Neural cell (in vitro differentiated cells): ENCODE data around the gene ANKRD33.

Experiments
- CTCF ChIP-seq: fragments of 450-650 bp; IDR thresholded peaks from 2 replicates; pipeline ENCODE4 v1.5.1; 2014; ENCODE audit warnings: antibody characterized with exemption, mild to moderate bottlenecking, moderate library complexity; ENCODE audit not compliant: poor library complexity, severe bottlenecking
- EP300 ChIP-seq: fragments of 450-650 bp; conservative IDR thresholded peaks from 2 replicates; pipeline ENCODE4 v1.6.1; 2014; ENCODE audit warnings: antibody characterized with exemption, mild to moderate bottlenecking, moderate library complexity; ENCODE audit not compliant: poor library complexity, severe bottlenecking
- EZH2 ChIP-seq: fragments of 200-600, 300-800 bp; shearing (Covaris generic), sonication (generic); IDR thresholded peaks from 2 replicates; pipeline ENCODE4 v1.6.1; 2014; ENCODE audit warnings: antibody characterized with exemption, low read length, borderline replicate concordance, mild to moderate bottlenecking; ENCODE audit not compliant: insufficient read depth, poor library complexity, severe bottlenecking
- POLR2AphosphoS5 ChIP-seq: IDR thresholded peaks from 2 replicates; pipeline ENCODE4 v1.6.1; 2012
- REST ChIP-seq: IDR thresholded peaks from 2 replicates; pipeline ENCODE4 v1.6.1; 2012; ENCODE audit warnings: borderline replicate concordance
- SMC3 ChIP-seq: fragments of 450-650 bp; conservative IDR thresholded peaks from 2 replicates; pipeline ENCODE4 v1.6.1; 2014; ENCODE audit warnings: antibody characterized with exemption, mild to moderate bottlenecking, moderate library complexity; ENCODE audit not compliant: poor library complexity
- TAF1 ChIP-seq: IDR thresholded peaks from 2 replicates; pipeline ENCODE4 v1.6.1; 2012; ENCODE audit warnings: low read depth

GRCh38 chr12:51890511-51891171, 2.7 kb downstream of the ANKRD33 start:
- no peak for TF ChIP-seq CTCF
- no peak for TF ChIP-seq EP300
- TF ChIP-seq EZH2 = no peak
- no peak for TF ChIP-seq POLR2AphosphoS5
- TF ChIP-seq TAF1 = no peak
- TF ChIP-seq SMC3 = no peak
- TF ChIP-seq REST = no peak
